WTC11 (cell line): ENCODE measurements around the gene HAO2.

Source experiments
- CTCF ChIP-seq: fragments of 200-600 bp; IDR thresholded peaks from 2 replicates; pipeline ENCODE4 v1.8.0; 2022; ENCODE audit warnings: antibody characterized with exemption
- E2F1 ChIP-seq: sonication (generic); formaldehyde crosslinking; IDR thresholded peaks from 2 replicates; pipeline ENCODE4 v1.8.0; 2022; ENCODE audit warnings: mild to moderate bottlenecking, missing genetic modification reagents
- ZBTB21 ChIP-seq: sonication (generic); formaldehyde crosslinking; IDR thresholded peaks from 2 replicates; pipeline ENCODE4 v1.8.1; 2023; ENCODE audit warnings: mild to moderate bottlenecking, missing genetic modification reagents, borderline replicate concordance
- ZNF532 ChIP-seq: fragments of 250-450 bp; sonication (Bioruptor Pico); IDR thresholded peaks from 2 replicates; pipeline ENCODE4 v1.9.0; 2021; ENCODE audit warnings: mild to moderate bottlenecking, borderline replicate concordance

- TF ChIP-seq ZNF532 (CRISPR knock-in tag) (no peak), CTCF (no peak), E2F1 (CRISPR knock-in tag) (no peak), ZBTB21 (CRISPR knock-in tag) (no peak)
Measured at GRCh38 chr1:119340861-119341261, 27.7 kb upstream of the HAO2 start.
